GM18867 (cell line): Measurements from ENCODE around the gene KANSL1.

ENCODE experiments used
- ATAC-seq: cut with Tn5 transposase; IDR thresholded peaks from one replicate; pipeline ENCODE4 v1.9.1; 2021; ENCODE audit warnings: mild to moderate bottlenecking, moderate library complexity; ENCODE audit not compliant: unreplicated experiment

KANSL1 gene

GRCh38 chr17:46141645-46142044, 51.6 kb downstream of the KANSL1 start:
- no peak for ATAC-seq

GRCh38 chr17:46140645-46141197, 52.5 kb downstream of the KANSL1 start:
- no peak for ATAC-seq

GRCh38 chr17:46139432-46140210, 53.6 kb downstream of the KANSL1 start:
- no peak for ATAC-seq

- ATAC-seq, result no peak
These were observed 54.8 kb downstream of the KANSL1 start for GRCh38 chr17:46138473-46138872.

DNA sequence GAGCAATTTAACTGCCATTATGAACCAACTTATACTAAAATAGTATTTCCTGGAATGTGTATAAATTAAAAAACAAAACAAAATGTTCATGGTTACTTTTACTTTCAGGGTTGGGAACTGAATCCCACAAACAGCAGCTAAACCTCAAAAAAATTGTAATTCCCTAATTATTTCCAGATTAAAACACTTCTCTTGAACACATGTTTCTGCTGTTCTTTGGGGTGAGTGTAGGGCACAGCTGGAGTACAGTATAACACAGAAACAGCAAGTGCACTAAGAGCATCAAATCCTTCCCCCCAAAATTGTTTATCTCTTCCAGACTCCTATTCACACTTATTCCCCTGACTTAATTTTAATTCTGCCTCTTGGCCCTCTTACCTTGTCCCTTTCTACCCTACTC, 56.4 kb downstream of the KANSL1 start:
- no peak for ATAC-seq

GRCh38 chr17:46135879-46136563, 57.2 kb downstream of the KANSL1 start:
- ATAC-seq, result no peak

DNA sequence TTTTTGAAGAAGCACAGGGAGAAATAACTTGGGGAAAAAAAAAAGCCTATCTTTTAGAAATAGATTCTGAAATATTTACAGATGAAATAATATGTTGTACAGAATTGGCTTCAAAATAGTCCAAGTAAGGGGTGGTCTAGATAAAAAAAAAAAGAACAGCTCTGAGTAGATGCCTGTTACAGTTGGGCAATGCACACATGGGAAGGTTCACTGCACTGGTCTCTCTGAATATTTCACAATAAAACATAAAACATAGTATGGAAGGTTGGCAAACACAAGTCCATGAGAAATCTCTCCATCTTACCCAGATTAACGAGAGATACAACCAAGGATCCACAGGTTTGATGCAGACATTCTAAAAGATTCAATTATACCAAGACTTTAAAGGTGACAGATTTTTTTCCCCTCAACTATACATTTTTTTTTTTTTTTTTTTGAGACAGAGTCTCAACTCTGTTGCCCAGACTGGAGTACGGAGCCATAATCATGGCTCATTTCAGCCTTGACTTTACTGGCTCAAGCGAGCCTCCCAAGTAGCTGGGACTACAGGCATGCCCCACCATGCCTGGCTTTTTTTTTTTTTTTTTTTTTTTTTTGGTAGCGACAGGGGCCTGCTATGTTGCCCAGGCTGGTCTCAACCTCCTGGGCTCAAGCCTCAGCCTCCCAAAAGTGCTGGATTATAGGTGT, 58.0 kb downstream of the KANSL1 start:
- ATAC-seq, result no peak

DNA sequence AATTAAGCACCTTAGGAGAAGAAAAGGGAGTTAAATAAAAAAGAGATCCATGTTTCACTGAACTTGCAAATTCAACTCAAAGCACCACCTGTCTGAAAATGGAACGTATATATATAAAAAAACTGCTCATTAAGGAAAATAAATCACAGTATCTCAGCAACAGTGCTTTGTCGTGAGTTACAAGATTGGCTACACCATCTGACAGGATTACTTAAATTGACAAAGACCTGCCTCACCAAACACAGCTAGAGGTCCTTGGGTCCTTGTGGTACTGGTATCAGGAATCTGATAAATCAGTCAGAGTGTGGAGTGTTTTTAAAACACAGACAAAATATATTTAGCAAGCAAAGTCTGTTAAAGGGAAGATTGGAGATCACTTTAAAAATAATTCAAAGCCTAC, 63.9 kb downstream of the KANSL1 start:
- ATAC-seq, result no peak

DNA sequence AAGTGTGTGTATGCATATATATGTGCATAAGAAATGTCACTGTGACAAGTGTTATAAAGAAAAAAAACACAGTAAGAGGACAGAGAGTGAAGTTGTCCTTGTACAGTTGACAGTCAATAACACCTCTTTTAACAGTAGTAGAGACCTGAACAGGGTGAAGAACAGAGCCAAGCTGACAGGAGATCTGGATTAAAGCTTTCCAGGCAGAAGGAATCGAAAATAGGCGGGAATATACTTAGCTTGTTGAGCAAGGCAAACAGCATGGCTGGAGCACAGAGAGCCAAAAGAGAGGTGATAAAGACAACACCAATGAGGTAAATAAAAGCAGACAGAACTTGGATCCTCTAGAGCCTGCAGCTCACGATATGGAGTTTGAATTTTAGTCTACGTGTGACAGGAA, 64.8 kb downstream of the KANSL1 start:
- no peak for ATAC-seq

DNA sequence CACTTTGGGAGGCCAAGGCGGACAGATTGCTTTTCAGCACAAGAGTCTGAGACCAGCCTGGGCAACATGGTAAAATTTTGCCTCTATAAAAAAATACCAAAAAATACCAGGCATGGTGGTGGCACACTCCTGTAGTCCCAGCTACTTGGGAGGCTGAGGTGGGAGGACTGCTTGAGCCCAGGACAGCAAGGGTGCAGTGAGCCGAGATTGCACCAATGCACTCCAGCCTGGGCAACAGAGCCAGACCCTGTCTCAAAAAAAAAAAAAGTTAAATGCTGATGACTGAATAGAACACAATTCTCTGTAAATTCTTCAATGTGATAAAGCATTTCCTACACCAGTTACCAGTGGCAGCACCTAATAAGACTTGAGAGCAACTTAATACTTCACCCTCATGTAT, 65.7 kb downstream of the KANSL1 start:
- no peak for ATAC-seq

GRCh38 chr17:46126840-46127239, 66.4 kb downstream of the KANSL1 start:
- no peak for ATAC-seq

GRCh38 chr17:46125831-46126230, 67.4 kb downstream of the KANSL1 start:
- ATAC-seq, result no peak

GRCh38 chr17:46124695-46125592, 68.3 kb downstream of the KANSL1 start:
- no peak for ATAC-seq

GRCh38 chr17:46123607-46124006, 69.6 kb downstream of the KANSL1 start:
- no peak for ATAC-seq

GRCh38 chr17:46122486-46122871, 70.8 kb downstream of the KANSL1 start:
- no peak for ATAC-seq

GRCh38 chr17:46121841-46122485, 71.3 kb downstream of the KANSL1 start:
- peak; percentile 53 for ATAC-seq

DNA sequence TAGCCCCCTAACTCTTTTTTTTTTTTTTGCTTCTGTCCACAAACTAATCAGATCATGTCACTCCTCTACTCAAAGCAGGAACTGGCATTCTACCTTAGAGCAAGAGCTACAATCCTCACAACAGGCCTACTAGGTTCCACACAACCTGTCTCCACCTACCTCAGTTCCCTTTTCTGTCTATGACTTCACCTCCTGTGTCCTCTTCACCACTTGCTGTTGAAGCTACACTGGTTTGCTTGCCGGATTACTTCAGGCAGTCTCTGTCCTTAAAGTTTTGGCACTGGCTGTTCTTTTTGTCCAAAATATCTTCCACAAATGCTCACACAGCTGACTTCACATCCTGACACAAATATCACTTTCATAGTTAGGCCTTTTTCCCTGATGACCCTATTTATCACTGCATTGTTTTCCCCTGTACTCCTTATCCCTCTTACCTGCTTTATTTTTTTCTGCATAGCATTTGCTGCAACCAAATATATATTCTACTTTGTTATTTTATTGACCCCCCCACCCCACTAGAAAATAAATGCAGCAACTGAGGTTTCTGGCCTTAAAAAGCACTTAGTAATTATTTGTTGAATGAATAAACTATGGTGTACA, 72.0 kb downstream of the KANSL1 start:
- no peak for ATAC-seq

DNA sequence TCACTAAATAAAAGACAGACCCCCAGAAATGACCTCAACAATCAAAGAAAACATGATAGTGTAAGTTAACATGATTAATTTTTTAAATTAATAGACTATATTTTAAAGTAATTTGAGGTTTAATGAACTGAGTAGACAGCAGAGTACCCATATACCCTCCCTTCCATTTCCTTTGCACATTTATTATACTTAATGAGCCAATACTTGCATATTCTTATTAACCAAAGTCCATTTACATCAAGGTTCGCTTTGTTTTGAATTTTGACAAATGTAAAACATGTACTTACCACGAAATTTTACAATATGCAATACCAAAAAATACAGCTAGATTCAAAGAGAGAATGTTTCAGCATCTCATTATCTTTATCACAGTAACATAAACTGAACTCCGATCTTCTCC, 72.7 kb downstream of the KANSL1 start:
- ATAC-seq, result no peak

GRCh38 chr17:46120078-46120477, 73.2 kb downstream of the KANSL1 start:
- no peak for ATAC-seq

- ATAC-seq, result no peak
These were observed 74.3 kb downstream of the KANSL1 start for GRCh38 chr17:46118964-46119363.
